Stimulated activated CD8-positive, alpha-beta memory T cell treated with anti-CD3 and anti-CD28 coated beads, Interleukin-7, amount 100 ng/mL, for 4 hours (primary cell): Measurements from ENCODE around the gene SEMA3A.

Experiments
- DNase-seq, 2 donors: peaks; one replicate each; pipeline ENCODE4 v3.0.0-alpha.2; 2020; ENCODE audit warnings: low read depth in 2 of 2

The SEMA3A gene

DNA sequence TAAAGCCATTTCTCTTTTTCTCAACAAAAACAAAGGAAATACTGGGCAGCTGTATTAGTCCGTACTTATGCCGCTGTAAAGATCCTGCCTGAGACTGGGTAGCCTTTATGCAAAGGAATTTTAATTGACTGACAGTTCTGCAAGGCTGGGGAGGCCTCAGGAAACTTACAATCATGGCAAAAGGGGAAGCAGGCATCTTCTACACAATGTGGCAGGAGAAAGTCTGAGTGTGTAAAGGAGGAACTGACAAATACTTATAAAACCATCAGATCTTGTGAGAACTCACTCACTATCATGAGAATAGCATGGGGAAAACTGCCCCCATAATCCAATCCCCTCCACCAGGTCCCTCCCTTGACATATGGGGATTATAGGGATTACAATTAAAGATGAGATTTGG is 264.3 kb downstream of the SEMA3A start:
- DNase-seq: no peak

DNA sequence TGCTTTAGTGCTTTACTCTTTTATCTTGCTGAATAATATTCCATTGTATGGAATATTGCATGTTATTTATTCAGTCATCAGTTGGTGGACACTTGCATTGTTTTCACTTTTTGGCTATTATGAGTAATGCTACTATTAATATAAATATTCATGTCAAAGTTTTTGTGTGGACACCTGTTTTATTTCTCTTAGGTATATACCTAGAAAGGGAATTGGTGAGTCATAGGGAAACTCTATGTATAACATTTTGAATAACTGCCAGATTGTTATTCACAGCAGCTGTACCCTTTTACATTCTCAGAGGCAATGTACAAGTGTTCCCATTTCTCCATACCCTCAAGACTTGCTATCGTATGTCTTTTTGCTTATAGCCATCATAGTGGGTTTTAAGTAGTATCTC is 268.7 kb downstream of the SEMA3A start:
- DNase-seq: no peak

DNA sequence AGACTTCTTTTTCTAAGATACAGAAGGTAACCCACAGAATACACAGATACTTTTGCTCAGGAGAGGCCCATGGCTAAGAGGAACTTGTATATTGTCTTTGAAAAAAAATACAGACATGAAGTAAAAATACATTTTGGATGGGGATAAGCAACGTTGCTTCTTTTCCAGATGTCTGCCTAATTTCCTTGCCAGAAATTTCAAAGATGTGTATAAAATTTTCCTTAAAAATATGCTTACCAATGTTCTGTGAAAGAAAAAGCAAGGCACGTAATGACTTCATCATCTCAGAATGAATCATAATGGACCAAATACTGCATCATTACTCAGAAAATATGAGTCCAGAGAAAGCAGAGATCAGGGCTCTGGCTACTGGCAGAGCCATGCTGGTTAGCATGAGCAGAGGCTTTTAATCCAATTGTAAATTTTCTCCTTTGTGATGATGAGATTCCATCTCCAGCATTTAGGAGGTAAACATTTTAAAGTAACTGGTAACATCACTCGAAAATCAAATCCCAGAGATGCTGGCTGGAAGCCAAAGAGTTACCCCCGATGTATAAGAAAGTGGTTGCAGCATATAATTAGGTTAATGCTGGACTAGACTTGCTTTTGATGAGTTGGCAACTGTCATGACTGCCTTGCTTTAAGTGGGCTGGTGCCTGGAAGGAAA is 272.5 kb downstream of the SEMA3A start:
- no peak for DNase-seq

DNA sequence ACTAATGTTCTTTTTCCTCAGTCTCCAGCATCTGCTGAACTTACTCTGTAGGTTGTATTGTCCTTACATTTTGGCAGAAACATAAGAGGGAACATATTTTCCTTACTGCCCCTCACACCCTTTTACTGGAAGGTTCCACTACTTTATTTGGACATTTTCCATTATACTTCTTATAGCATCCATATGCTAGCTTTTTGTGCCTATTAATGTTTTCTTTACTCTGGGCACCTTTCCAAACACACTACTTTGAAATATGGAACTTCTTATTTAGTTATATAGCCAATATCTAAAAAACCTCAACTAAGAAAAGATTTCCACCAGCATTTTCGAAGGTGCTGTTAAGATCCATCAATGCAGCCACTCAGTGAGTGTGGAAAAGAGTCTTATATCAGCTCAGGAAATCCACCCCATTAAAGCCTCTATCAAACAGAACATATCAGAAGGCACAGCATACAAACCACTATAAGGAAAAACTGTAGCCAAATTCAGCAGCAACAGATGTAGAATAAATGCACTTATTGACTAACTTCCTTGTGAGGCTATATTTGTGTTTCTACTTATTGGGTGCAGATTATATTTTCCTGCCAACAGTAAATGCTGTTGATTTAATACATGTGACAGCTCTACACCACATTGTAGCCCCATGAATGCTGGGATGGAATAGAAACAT is 273.2 kb downstream of the SEMA3A start:
- DNase-seq: no peak

DNA sequence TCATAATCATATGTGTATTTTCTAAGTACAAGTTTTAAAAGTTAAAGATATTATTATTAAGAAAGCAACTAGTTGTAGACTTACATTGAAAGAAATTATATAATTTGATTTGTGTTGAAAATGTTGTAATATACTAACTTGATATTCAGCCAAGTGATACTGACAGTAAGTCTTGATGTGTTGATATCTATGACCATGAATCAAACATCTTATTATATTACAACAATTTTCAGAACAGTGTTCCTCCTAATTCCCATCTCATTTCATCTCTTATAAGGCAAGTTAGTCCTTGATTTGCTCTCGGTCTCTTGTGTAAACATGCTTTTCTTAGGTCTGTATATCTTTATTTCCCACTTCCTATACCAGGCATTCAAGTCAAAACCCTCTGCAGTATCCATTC is 276.4 kb downstream of the SEMA3A start:
- no peak for DNase-seq

DNA sequence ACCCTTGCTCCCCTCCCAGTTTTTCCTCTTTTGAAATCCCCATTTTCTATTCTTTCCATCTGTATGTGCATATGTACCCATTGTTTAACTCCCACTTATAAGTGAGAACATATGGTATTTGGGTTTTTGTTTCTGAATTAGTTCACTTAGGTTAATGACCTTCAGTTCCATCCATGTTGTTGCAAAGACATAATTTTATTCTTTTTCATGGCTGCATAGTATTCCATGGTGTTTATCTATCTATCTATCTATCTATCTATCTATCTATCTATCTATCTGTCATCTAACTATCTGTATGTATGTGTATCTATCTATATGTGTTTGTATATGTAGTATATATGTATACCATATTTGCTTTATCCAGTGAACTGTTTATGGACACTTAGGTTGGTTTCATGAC is 281.4 kb downstream of the SEMA3A start:
- no peak for DNase-seq

DNA sequence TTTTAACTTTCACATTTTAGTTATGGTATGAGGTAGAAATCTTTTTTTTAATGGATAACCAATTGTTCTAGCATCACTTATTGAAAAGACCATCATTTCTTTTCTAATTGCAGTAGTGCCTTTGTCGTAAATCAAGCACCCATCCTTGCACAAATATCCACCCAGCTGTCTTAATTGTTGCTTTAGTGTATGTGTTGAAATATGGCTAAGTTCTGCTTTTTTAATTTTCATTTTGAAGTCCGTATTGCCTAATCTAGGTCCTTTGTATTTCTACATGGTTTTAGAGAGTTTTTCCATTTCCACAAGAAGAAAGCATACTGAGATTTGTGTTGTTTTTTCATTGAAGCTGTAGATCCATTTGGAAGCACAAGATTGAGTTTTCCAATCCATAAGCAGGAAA is 286.1 kb downstream of the SEMA3A start:
- no peak for DNase-seq
